Measurements from ENCODE around the gene SLC17A9.

- no peak for TF ChIP-seq CTCF (IDR thresholded peaks at IDR 0.05)
- TF ChIP-seq EZH2 (IDR thresholded peaks at IDR 0.05; ENCODE audit: borderline replicate concordance, insufficient read depth, low read depth, low read length, poor library complexity, severe bottlenecking): no peak
Measured at GRCh38 chr20:62916703-62917476, 35.6 kb upstream of the SLC17A9 start.

All from B cell (primary cell).